ENCODE measurements around the gene UBXN11. TPM values are rescaled to one million over a fixed set of nuclear protein-coding genes. Genes with fewer than 3 reads are reported as not detected.

The UBXN11 gene
- total and polyA plus RNA-seq, 2 donors (not counting 1 experiment from before 2014, with no cell fraction given): 68.0 to 81.4 TPM

GRCh38 chr1:26279456-26280332 is 26.7 kb downstream of the UBXN11 start, which contains the start of gene SH3BGRL3:
SH3BGRL3 (plus strand) TSS chr1:26280086; CDS start chr1:26280156, 70 bp downstream.
- POLR2A ChIA-PET: interaction anchor here (0.5 to 21.9 kb wide), 10 partner anchors 10 to 875 kb away, joined by 3 to 1239 read pairs (median 4); partner anchors contain the start of genes CD52 and SLC9A1
- H3K27me3 Mint-ChIP-seq: no peaks in the 10 kb centered on the region
- no peaks in the 10 kb centered on the region for H3K27me3 ChIP-seq (replicated peaks in 1 of 4; ENCODE audit: control extremely low read depth in 1 of 4, control insufficient read depth in 3 of 4, insufficient read depth in 4 of 4, low read length in 3 of 4)

More at GRCh38 chr1:26279456-26280332, 26.7 kb downstream of the UBXN11 start, which contains the start of gene SH3BGRL3:
- H3K4me3 ChIP-seq (ENCODE audit: control extremely low read depth in 1 of 5, extremely low read depth in 1 of 5, insufficient read depth in 1 of 5, low read depth in 2 of 5, low read length in 4 of 5): peak within 1 kb of the TSS; percentile 75 to 93 (median 90)
- H3K27ac Mint-ChIP-seq: peak within 1 kb of the TSS; percentile 91
- peaks cover 74% of the 10 kb centered on the region for H3K4me1 Mint-ChIP-seq
- peak within 1 kb of the TSS; percentile 76 for H2AFZ ChIP-seq (ENCODE audit: insufficient read depth, low read depth, low read length, poor library complexity, severe bottlenecking)
- DNase-seq (peak; percentile 87), ATAC-seq (ENCODE audit: low read depth) (peak; percentile 68)
- TF ChIP-seq EZH2 (IDR thresholded peaks at IDR 0.05; ENCODE audit: borderline replicate concordance, insufficient read depth, low read depth, low read length, poor library complexity, severe bottlenecking) (no peak), CTCF (IDR thresholded peaks at IDR 0.05) (no peak)
- peak within 1 kb of the TSS; percentile 92 for H3K4me3 Mint-ChIP-seq
- peaks cover 2 to 29% of the 10 kb centered on the region in 2 experiments for H3K36me3 ChIP-seq (replicated peaks in 1 of 2; ENCODE audit: control extremely low read depth in 1 of 2, control insufficient read depth in 1 of 2, extremely low read depth in 1 of 2, insufficient read depth in 2 of 2, low read length in 1 of 2)
- H3K4me1 ChIP-seq (ENCODE audit: control insufficient read depth in 2 of 2, insufficient read depth in 2 of 2, low read length in 2 of 2): peaks cover 55 to 83% of the 10 kb centered on the region in 2 donors
- intact Hi-C loops (cut with micrococcal nuclease): loop anchor here (1.0 to 10.0 kb wide), 3 partner anchors 10 to 1895 kb away; partner anchors contain the start of gene PTAFR
- peak within 1 kb of the TSS; percentile 73 to 81 for H3K27ac ChIP-seq (ENCODE audit: low read length in 2 of 2)
- CTCF ChIA-PET: interaction anchor here (1.1 to 26.4 kb wide), 10 partner anchors 8 to 136 kb away, joined by 3 to 1400 read pairs (median 4); partner anchors contain the start of genes CD52, CEP85, UBXN11 and ZNF593
- H3K4me2 ChIP-seq (replicated peaks; ENCODE audit: low read depth, low read length, poor library complexity, severe bottlenecking): peak within 1 kb of the TSS; percentile 95
- H4K20me1 ChIP-seq (ENCODE audit: control insufficient read depth, insufficient read depth, low read length, poor library complexity, severe bottlenecking): peaks cover 22% of the 10 kb centered on the region
- under 1% methylated on average over 53 of the region's 66 CpGs for WGBS (ENCODE audit: insufficient coverage)
- H3K79me2 ChIP-seq (ENCODE audit: control insufficient read depth, insufficient read depth, low read length): peaks cover 31% of the 10 kb centered on the region
- no peaks in the 10 kb centered on the region for H3K9me3 Mint-ChIP-seq (ENCODE audit: insufficient read depth)
- H3K9me3 ChIP-seq (ENCODE audit: control extremely low read depth in 1 of 3, control insufficient read depth in 2 of 3, insufficient read depth in 1 of 3, low read length in 2 of 3): no peaks in the 10 kb centered on the region
- H3K9ac ChIP-seq (ENCODE audit: low read length): peak within 1 kb of the TSS; percentile 80
